Erythroblast (primary cell): ENCODE data around the gene PARP3.

Source experiments
- GATA1 ChIP-seq: IDR thresholded peaks from 2 replicates; pipeline ENCODE4 v1.6.1; 2011; ENCODE audit warnings: low read depth, mild to moderate bottlenecking, control low read depth, low read length, moderate library complexity
- POLR2A ChIP-seq: IDR thresholded peaks from 2 replicates; pipeline ENCODE4 v1.6.1; 2011; ENCODE audit warnings: mild to moderate bottlenecking, low read length

- TF ChIP-seq POLR2A (no peak), GATA1 (no peak)
Measured at GRCh38 chr3:51992017-51992682, 50.0 kb downstream of the PARP3 start.
